Measurements from ENCODE around the gene TENM3. TPM values are rescaled to one million over a fixed set of nuclear protein-coding genes. Genes with fewer than 3 reads are reported as not detected.

Gene TENM3
- total and polyA plus RNA-seq, 10 of the 15 experiments (the other 5 are each of a cell fraction or from before 2014, with no cell fraction given) = 0.01 to 1.7 (median 0.08) TPM; not detected in 2

- WGBS (ENCODE audit: insufficient coverage, insufficient replicate concordance, low lambda C conversion rate, missing lambda C conversion rate) = 86% methylated on average over 3 of the region's 3 CpGs
- Histone ChIP-seq H3K4me2 (ENCODE audit: control insufficient read depth, insufficient read depth) (no peak overlapping the region), H3K27ac (ENCODE audit: control insufficient read depth, insufficient read depth) (no peak overlapping the region), H3K4me1 (ENCODE audit: control insufficient read depth, insufficient read depth, low read length) (peaks cover 8% of the 10 kb centered on the region), H3K9me3 (replicated peaks; ENCODE audit: control insufficient read depth, insufficient read depth, low read length) (no peaks in the 10 kb centered on the region), H3K79me2 (ENCODE audit: control insufficient read depth, insufficient read depth, low read length) (no peaks in the 10 kb centered on the region), H4K20me1 (ENCODE audit: control insufficient read depth, insufficient read depth) (no peaks in the 10 kb centered on the region), H3K9ac (ENCODE audit: control insufficient read depth, insufficient read depth, low read length) (no peak overlapping the region), H3K36me3 (ENCODE audit: control insufficient read depth in 2 of 2, insufficient read depth in 2 of 2, low read length in 1 of 2) (no peaks in the 10 kb centered on the region), H3K4me3 (no peak overlapping the region), H3K27me3 (replicated peaks in 1 of 2; ENCODE audit: control insufficient read depth in 2 of 2, insufficient read depth in 2 of 2, low read length in 1 of 2) (no peaks in the 10 kb centered on the region), H2AFZ (ENCODE audit: control insufficient read depth, low read depth, low read length) (no peak overlapping the region)
- intact Hi-C loops (cut with micrococcal nuclease; ENCODE audit: unreplicated experiment) = no loop called here
- FAIRE-seq (no peak), DNase-seq (ENCODE audit: low read depth, low spot score) (no peak), ATAC-seq (no peak)
- SMC1A ChIA-PET (ENCODE audit: uncharacterized antibody, unreplicated experiment) = interaction anchor here (0.7 to 1.5 kb wide), 4 partner anchors 8 to 121 kb away, joined by 3 to 5 read pairs (median 4); no protein-coding TSS in a partner anchor
- BruUV-seq (replicated peaks) = no TSS peak
- TF ChIP-seq ZBTB40 (IDR thresholded peaks at IDR 0.05; ENCODE audit: borderline replicate concordance) = no peak
- no peak for TF ChIP-seq KDM1A (IDR thresholded peaks at IDR 0.05; ENCODE audit: borderline replicate concordance)
- TF ChIP-seq E4F1 (IDR thresholded peaks at IDR 0.05; ENCODE audit: borderline replicate concordance, partially characterized antibody) = no peak
- POLR2A ChIA-PET = no interaction called here
- CTCF ChIA-PET = interaction anchor here (1.4 to 2.1 kb wide), 2 partner anchors 16 to 431 kb away, joined by 6 read pairs; no protein-coding TSS in a partner anchor
- RAD21 ChIA-PET (ENCODE audit: unreplicated experiment) = interaction anchor here (1.5 kb wide), 1 partner anchor 13 kb away, joined by 3 read pairs; no protein-coding TSS in a partner anchor
- in situ Hi-C loops (cut with MboI) = loop anchor here (10.0 kb wide), 1 partner anchor 431 kb away; no protein-coding TSS in a partner anchor
Observed at GRCh38 chr4:182493377-182493776, 250.2 kb downstream of the TENM3 start.

Data from GM12878 (cell line).